Adrenal gland (tissue), 12 donors: ENCODE results near the gene CHRDL1. TPM values are rescaled to one million over a fixed set of nuclear protein-coding genes. Genes with fewer than 3 reads are reported as not detected.

Experiments used
- DNase-seq, 7 donors: peaks; one replicate each; pipeline ENCODE4 v3.0.0-alpha.2; 2019 to 2020
- H3K27ac ChIP-seq, 5 donors: fragments of 200-600 bp; sonication (generic) in 4 of 5; 1 replicate in 3 of 5; 2 replicates in 2 of 5; pipeline versions ENCODE4 v1.5.1 to v1.8.0; 2016 to 2020; ENCODE audit warnings: mild to moderate bottlenecking in 1 of 5
- H3K27me3 ChIP-seq: fragments of 200-600 bp; 2 replicates; pipeline ENCODE4 v1.8.0; 2021
- H3K36me3 ChIP-seq, 2 donors: fragments of 200-600 bp; replicated peaks in 1 of 2; 1 replicate in 1 of 2; 2 replicates in 1 of 2; pipeline versions ENCODE4 v1.5.1 to v1.8.0; 2018 to 2022
- H3K4me1 ChIP-seq, 2 donors: fragments of 200-600 bp; replicated peaks in 1 of 2; 1 replicate in 1 of 2; 2 replicates in 1 of 2; pipeline versions ENCODE4 v1.5.1 to v1.8.0; 2018 to 2021
- H3K4me3 ChIP-seq, 4 donors: fragments of 200-600 bp; sonication (generic) in 3 of 4; one replicate each; pipeline ENCODE4 v1.5.1; 2016 to 2018
- H3K9me3 ChIP-seq, 3 donors: fragments of 200-600 bp; sonication (generic) in 1 of 3; replicated peaks in 1 of 3; 1 replicate in 2 of 3; 2 replicates in 1 of 3; pipeline versions ENCODE4 v1.5.1 to v1.8.0; 2016 to 2021
- POLR2A ChIP-seq, 2 donors: fragments of 450-650 bp; IDR thresholded peaks; one replicate each; pipeline ENCODE4 v1.6.1; 2017; ENCODE audit warnings: antibody characterized with exemption in 2 of 2, mild to moderate bottlenecking in 2 of 2, moderate library complexity in 1 of 2
- WGBS, 4 donors: extraction: QIAGEN DNeasy Blood & Tissue Kit in 2 of 4; methylation state at CpG; one replicate each; pipeline versions ENCODE4 v1.1.5 to v1.1.7; 2013 to 2017; 5-methylcytosine and 5-hydroxymethylcytosine counted together
- intact Hi-C, 2 donors: fragments of 100-400 bp; cut with DNase I; formaldehyde crosslinking; loops; one replicate each; pipeline versions ENCODE4 v1.14.1 to v1.15.0; 2022 to 2023
- polyA plus RNA-seq, 3 donors: library from polyadenylated mRNA; stranded (reverse); fragments of 200-250 nt in 2 of 3; fragments of 350-450 nt in 1 of 3; fragmentation: Illumina TruSeq in 1 of 3; extraction: RNeasy Lipid Tissue Mini Kit (QIAGEN cat#74804) in 1 of 3; gene quantifications; one replicate each; pipeline ENCODE4 v1.2.3, GENCODE V29; 2013 to 2014
- total RNA-seq, 9 donors: library from RNA; depleted of rRNA in 4 of 9; stranded (reverse); fragments of >200 nt in 4 of 9; fragments of 120-200 nt in 1 of 9; fragmentation: NEBNext Ultra II Directional in 1 of 9; extraction: Animal tissue kit (Norgen Biotek cat#: 25700) in 1 of 9; gene quantifications; one replicate each; pipeline versions ENCODE4 v1.1.0 to v1.2.4, GENCODE V29; 2013 to 2023
- TF ChIP-seq, protein P1 (sequence below), 6 experiments: fragments of 450-650 bp in 4 of 6; fragments of 200-600 bp in 2 of 6; sonication (generic) in 1 of 6; IDR thresholded peaks; 1 replicate in 5 of 6; 2 replicates in 1 of 6; pipeline versions ENCODE4 v1.5.1 to v1.8.0; 2016 to 2021; ENCODE audit warnings: antibody characterized with exemption in 6 of 6, mild to moderate bottlenecking in 2 of 6, moderate library complexity in 1 of 6
- donor health status: healthy with polysubstance abuse.
- donor health status: Bipolar disorder and iron deficiency.
- donor health status: DM: yes; HTN: yes; CAD: no.
- donor health status: DM: no; HTN: no; CAD: no.
- donor health status: DM: no; HTN: no; CAD: no.
- donor health status: DM: yes; HTN: yes; CAD: no.

The CHRDL1 gene
- total and polyA plus RNA-seq, 12 donors = 0.22 to 14.1 (median 4.5) TPM

- Histone ChIP-seq H3K27ac (no peak overlapping the region), H3K27me3 (peaks cover 24% of the 10 kb centered on the region), H3K9me3 (no peaks in the 10 kb centered on the region), H3K4me3 (no peak overlapping the region), H3K36me3 (no peaks in the 10 kb centered on the region), H3K4me1 (no peaks in the 10 kb centered on the region)
- no peak for TF ChIP-seq POLR2A (IDR thresholded peaks at IDR 0.05)
- WGBS, 4 donors = 30 to 40% (median 34%) methylated on average over 2 to 4 of the region's 4 CpGs
- intact Hi-C loops = no loop called here
- DNase-seq = no peak
Measured at GRCh38 chrX:110746014-110746413, 49.6 kb downstream of the CHRDL1 start.

DNA sequence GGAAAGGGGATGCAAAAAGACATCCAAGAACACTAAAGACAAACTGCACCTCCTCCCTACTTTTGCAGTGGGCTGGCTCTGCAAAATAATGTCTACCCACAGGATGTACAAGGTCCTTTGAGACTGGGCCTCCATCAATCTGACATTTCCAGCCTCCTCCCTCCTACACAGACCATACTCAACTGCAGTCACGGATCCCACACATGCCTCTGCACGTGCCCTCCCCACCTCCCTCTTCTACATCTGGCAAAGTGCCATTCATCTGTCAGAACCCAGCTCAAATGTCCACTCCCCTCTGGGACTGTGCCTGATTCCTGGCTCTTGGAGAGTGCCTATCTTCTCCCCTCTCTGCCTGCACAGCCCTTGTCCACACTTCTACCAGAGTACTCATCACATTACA, 50.3 kb downstream of the CHRDL1 start:
- Histone ChIP-seq H3K36me3 (no peaks in the 10 kb centered on the region), H3K4me3 (no peak overlapping the region), H3K27me3 (peaks cover 24% of the 10 kb centered on the region), H3K27ac (no peak overlapping the region), H3K9me3 (no peaks in the 10 kb centered on the region), H3K4me1 (no peaks in the 10 kb centered on the region)
- no peak for DNase-seq
- intact Hi-C loops = no loop called here
- 20 to 25% (median 22%) methylated on average over 1 to 2 of the region's 2 CpGs for WGBS, 4 donors
- TF ChIP-seq, protein P1, sequence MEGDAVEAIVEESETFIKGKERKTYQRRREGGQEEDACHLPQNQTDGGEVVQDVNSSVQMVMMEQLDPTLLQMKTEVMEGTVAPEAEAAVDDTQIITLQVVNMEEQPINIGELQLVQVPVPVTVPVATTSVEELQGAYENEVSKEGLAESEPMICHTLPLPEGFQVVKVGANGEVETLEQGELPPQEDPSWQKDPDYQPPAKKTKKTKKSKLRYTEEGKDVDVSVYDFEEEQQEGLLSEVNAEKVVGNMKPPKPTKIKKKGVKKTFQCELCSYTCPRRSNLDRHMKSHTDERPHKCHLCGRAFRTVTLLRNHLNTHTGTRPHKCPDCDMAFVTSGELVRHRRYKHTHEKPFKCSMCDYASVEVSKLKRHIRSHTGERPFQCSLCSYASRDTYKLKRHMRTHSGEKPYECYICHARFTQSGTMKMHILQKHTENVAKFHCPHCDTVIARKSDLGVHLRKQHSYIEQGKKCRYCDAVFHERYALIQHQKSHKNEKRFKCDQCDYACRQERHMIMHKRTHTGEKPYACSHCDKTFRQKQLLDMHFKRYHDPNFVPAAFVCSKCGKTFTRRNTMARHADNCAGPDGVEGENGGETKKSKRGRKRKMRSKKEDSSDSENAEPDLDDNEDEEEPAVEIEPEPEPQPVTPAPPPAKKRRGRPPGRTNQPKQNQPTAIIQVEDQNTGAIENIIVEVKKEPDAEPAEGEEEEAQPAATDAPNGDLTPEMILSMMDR (IDR thresholded peaks at IDR 0.05) = no peak
- TF ChIP-seq POLR2A (IDR thresholded peaks at IDR 0.05) = no peak

- peaks cover 31% of the 10 kb centered on the region for H3K27me3 ChIP-seq
- no peaks in the 10 kb centered on the region for H3K9me3 ChIP-seq
- WGBS, 4 donors = 39 to 44% (median 42%) methylated on average over 5 of the region's 5 CpGs
- H3K4me1 ChIP-seq = no peaks in the 10 kb centered on the region
- no peak overlapping the region for H3K27ac ChIP-seq
- no peak for DNase-seq
- no peak overlapping the region for H3K4me3 ChIP-seq
- no peaks in the 10 kb centered on the region for H3K36me3 ChIP-seq
- TF ChIP-seq, protein P1 (IDR thresholded peaks at IDR 0.05) = no peak
- no peak for TF ChIP-seq POLR2A (IDR thresholded peaks at IDR 0.05)
- intact Hi-C loops = no loop called here
Measured at GRCh38 chrX:110743679-110744340, 51.8 kb downstream of the CHRDL1 start.

GRCh38 chrX:110741213-110741796, 54.3 kb downstream of the CHRDL1 start:
- no peak overlapping the region for H3K4me3 ChIP-seq
- H3K27ac ChIP-seq = no peak overlapping the region
- DNase-seq = no peak
- TF ChIP-seq, protein P1 (IDR thresholded peaks at IDR 0.05) = no peak
- no peak for TF ChIP-seq POLR2A (IDR thresholded peaks at IDR 0.05)
- intact Hi-C loops = no loop called here
- H3K36me3 ChIP-seq = no peaks in the 10 kb centered on the region
- 53 to 74% methylated on average over 1 of the region's 1 CpG; no CpG with 5 or more reads in 2 of the 4 donors for WGBS, 4 donors
- no peaks in the 10 kb centered on the region for H3K9me3 ChIP-seq
- H3K27me3 ChIP-seq = peaks cover 32% of the 10 kb centered on the region
- H3K4me1 ChIP-seq = no peaks in the 10 kb centered on the region
